ENCODE data around the gene ARHGAP28.
A peak's percentile ranks its signal among the peaks of the same experiment; 100 is the strongest.

ARHGAP28 gene

GRCh38 chr18:6775702-6776101, 46.2 kb downstream of the ARHGAP28 start:
- no peak for TF ChIP-seq POLR2A (IDR thresholded peaks at IDR 0.05; ENCODE audit: low read depth, low read length)
- FAIRE-seq, result no peak
- DNase-seq (ENCODE audit: insufficient read length, low spot score), result no peak

- no peak for TF ChIP-seq POLR2A (IDR thresholded peaks at IDR 0.05; ENCODE audit: low read depth, low read length)
- DNase-seq (ENCODE audit: insufficient read length, low spot score) (no peak), FAIRE-seq (no peak)
Measured at GRCh38 chr18:6776188-6776587, 46.7 kb downstream of the ARHGAP28 start.

GRCh38 chr18:6777509-6777908, 48.0 kb downstream of the ARHGAP28 start:
- DNase-seq (ENCODE audit: insufficient read length, low spot score) (no peak), FAIRE-seq (no peak)
- TF ChIP-seq POLR2A (IDR thresholded peaks at IDR 0.05; ENCODE audit: low read depth, low read length), result no peak

GRCh38 chr18:6778459-6779247, 49.1 kb downstream of the ARHGAP28 start:
- no peak for TF ChIP-seq POLR2A (IDR thresholded peaks at IDR 0.05; ENCODE audit: low read depth, low read length)
- no peak for DNase-seq (ENCODE audit: insufficient read length, low spot score)
- no peak for FAIRE-seq

GRCh38 chr18:6781142-6781714, 51.7 kb downstream of the ARHGAP28 start:
- TF ChIP-seq POLR2A (IDR thresholded peaks at IDR 0.05; ENCODE audit: low read depth, low read length), result no peak
- DNase-seq (ENCODE audit: insufficient read length, low spot score) (no peak), FAIRE-seq (no peak)

- FAIRE-seq, result peak; percentile 33
- no peak for TF ChIP-seq POLR2A (IDR thresholded peaks at IDR 0.05; ENCODE audit: low read depth, low read length)
- peak; percentile 10 for DNase-seq (ENCODE audit: insufficient read length, low spot score)
Measured at GRCh38 chr18:6781796-6782195, 52.3 kb downstream of the ARHGAP28 start.

- no peak for TF ChIP-seq POLR2A (IDR thresholded peaks at IDR 0.05; ENCODE audit: low read depth, low read length)
Measured at GRCh38 chr18:6782861-6783260, 53.3 kb downstream of the ARHGAP28 start.

GRCh38 chr18:6784046-6784445, 54.5 kb downstream of the ARHGAP28 start:
- no peak for DNase-seq (ENCODE audit: insufficient read length, low spot score)
- no peak for FAIRE-seq

More at GRCh38 chr18:6782861-6783260, 53.3 kb downstream of the ARHGAP28 start:
- FAIRE-seq (no peak), DNase-seq (ENCODE audit: insufficient read length, low spot score) (no peak)

GRCh38 chr18:6785001-6785400, 55.5 kb downstream of the ARHGAP28 start:
- FAIRE-seq, result no peak
- no peak for DNase-seq (ENCODE audit: insufficient read length, low spot score)
- TF ChIP-seq POLR2A (IDR thresholded peaks at IDR 0.05; ENCODE audit: low read depth, low read length), result no peak

More at GRCh38 chr18:6784046-6784445, 54.5 kb downstream of the ARHGAP28 start:
- no peak for TF ChIP-seq POLR2A (IDR thresholded peaks at IDR 0.05; ENCODE audit: low read depth, low read length)

GRCh38 chr18:6785411-6785810, 55.9 kb downstream of the ARHGAP28 start:
- TF ChIP-seq POLR2A (IDR thresholded peaks at IDR 0.05; ENCODE audit: low read depth, low read length), result no peak
- no peak for FAIRE-seq

GRCh38 chr18:6792391-6792790, 62.9 kb downstream of the ARHGAP28 start:
- FAIRE-seq (no peak), DNase-seq (ENCODE audit: insufficient read length, low spot score) (no peak)
- no peak for TF ChIP-seq POLR2A (IDR thresholded peaks at IDR 0.05; ENCODE audit: low read depth, low read length)

More at GRCh38 chr18:6785411-6785810, 55.9 kb downstream of the ARHGAP28 start:
- no peak for DNase-seq (ENCODE audit: insufficient read length, low spot score)

- TF ChIP-seq POLR2A (IDR thresholded peaks at IDR 0.05; ENCODE audit: low read depth, low read length), result no peak
- FAIRE-seq, result no peak
- DNase-seq (ENCODE audit: insufficient read length, low spot score), result no peak
Measured at GRCh38 chr18:6793455-6793854, 63.9 kb downstream of the ARHGAP28 start.

- no peak for FAIRE-seq
- no peak for DNase-seq (ENCODE audit: insufficient read length, low spot score)
- no peak for TF ChIP-seq POLR2A (IDR thresholded peaks at IDR 0.05; ENCODE audit: low read depth, low read length)
Measured at GRCh38 chr18:6793986-6794385, 64.5 kb downstream of the ARHGAP28 start.

GRCh38 chr18:6795307-6795706, 65.8 kb downstream of the ARHGAP28 start:
- DNase-seq (ENCODE audit: insufficient read length, low spot score) (no peak), FAIRE-seq (no peak)
- no peak for TF ChIP-seq POLR2A (IDR thresholded peaks at IDR 0.05; ENCODE audit: low read depth, low read length)

GRCh38 chr18:6796511-6796910, 67.0 kb downstream of the ARHGAP28 start:
- FAIRE-seq (no peak), DNase-seq (ENCODE audit: insufficient read length, low spot score) (no peak)
- no peak for TF ChIP-seq POLR2A (IDR thresholded peaks at IDR 0.05; ENCODE audit: low read depth, low read length)
